ENCODE measurements around the gene GPR146. TPM values are rescaled to one million over a fixed set of nuclear protein-coding genes. Genes with fewer than 3 reads are reported as not detected.

GPR146 gene
- total RNA-seq, 4 donors from 2014 or later = 8.7 to 49.4 (median 32.7) TPM

DNA sequence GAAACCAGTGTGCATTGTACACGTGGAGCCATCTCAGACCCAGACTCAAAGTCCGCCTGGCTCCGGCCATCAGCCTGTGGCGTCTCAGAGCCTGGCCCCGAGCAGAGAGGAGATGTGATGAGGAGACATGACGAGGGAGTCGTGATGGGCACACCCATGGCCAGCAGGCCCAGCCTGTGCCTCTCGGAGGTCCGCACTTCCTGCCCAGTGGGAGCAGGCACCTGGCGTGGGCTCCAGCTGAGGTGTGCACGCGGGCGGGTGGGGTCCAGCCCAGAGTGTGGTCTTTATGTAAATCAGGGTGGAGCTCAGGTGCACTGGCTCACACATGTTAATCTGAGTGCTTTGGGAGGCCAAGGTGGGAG is 26.0 kb upstream of the GPR146 start:
- Histone ChIP-seq H3K36me3 (no peaks in the 10 kb centered on the region), H3K27me3 (no peaks in the 10 kb centered on the region), H3K27ac (no peak overlapping the region), H3K4me1 (no peaks in the 10 kb centered on the region), H3K9me3 (no peaks in the 10 kb centered on the region), H3K4me3 (replicated peaks in 1 of 3) (no peak overlapping the region)
- intact Hi-C loops (cut with DNase I) = no loop called here
- WGBS, 2 donors = 92 to 94% methylated on average over 13 of the region's 13 CpGs
- DNase-seq = no peak
- TF ChIP-seq POLR2A (IDR thresholded peaks at IDR 0.05) = no peak
- TF ChIP-seq, protein P1, sequence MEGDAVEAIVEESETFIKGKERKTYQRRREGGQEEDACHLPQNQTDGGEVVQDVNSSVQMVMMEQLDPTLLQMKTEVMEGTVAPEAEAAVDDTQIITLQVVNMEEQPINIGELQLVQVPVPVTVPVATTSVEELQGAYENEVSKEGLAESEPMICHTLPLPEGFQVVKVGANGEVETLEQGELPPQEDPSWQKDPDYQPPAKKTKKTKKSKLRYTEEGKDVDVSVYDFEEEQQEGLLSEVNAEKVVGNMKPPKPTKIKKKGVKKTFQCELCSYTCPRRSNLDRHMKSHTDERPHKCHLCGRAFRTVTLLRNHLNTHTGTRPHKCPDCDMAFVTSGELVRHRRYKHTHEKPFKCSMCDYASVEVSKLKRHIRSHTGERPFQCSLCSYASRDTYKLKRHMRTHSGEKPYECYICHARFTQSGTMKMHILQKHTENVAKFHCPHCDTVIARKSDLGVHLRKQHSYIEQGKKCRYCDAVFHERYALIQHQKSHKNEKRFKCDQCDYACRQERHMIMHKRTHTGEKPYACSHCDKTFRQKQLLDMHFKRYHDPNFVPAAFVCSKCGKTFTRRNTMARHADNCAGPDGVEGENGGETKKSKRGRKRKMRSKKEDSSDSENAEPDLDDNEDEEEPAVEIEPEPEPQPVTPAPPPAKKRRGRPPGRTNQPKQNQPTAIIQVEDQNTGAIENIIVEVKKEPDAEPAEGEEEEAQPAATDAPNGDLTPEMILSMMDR (IDR thresholded peaks at IDR 0.05) = no peak

- H3K9me3 ChIP-seq = no peaks in the 10 kb centered on the region
- no peaks in the 10 kb centered on the region for H3K27me3 ChIP-seq
- DNase-seq = no peak
- H3K36me3 ChIP-seq = no peaks in the 10 kb centered on the region
- H3K4me3 ChIP-seq (replicated peaks in 1 of 3) = no peak overlapping the region
- WGBS, 2 donors = 92 to 94% methylated on average over 4 to 14 of the region's 14 CpGs
- H3K4me1 ChIP-seq = no peaks in the 10 kb centered on the region
- no peak overlapping the region for H3K27ac ChIP-seq
- intact Hi-C loops (cut with DNase I) = no loop called here
- TF ChIP-seq, protein P1 (IDR thresholded peaks at IDR 0.05) = no peak
- TF ChIP-seq POLR2A (IDR thresholded peaks at IDR 0.05) = no peak
These were observed 25.0 kb upstream of the GPR146 start for GRCh38 chr7:1019255-1019785.

- Histone ChIP-seq H3K9me3 (no peaks in the 10 kb centered on the region), H3K27ac (no peak overlapping the region), H3K27me3 (no peaks in the 10 kb centered on the region), H3K4me1 (no peaks in the 10 kb centered on the region), H3K36me3 (no peaks in the 10 kb centered on the region), H3K4me3 (replicated peaks in 1 of 3) (no peak overlapping the region)
- TF ChIP-seq, protein P1 (IDR thresholded peaks at IDR 0.05) = no peak
- TF ChIP-seq POLR2A (IDR thresholded peaks at IDR 0.05) = no peak
- 95 to 98% methylated on average over 30 to 35 of the region's 42 CpGs for WGBS, 2 donors
- DNase-seq = no peak
- intact Hi-C loops (cut with DNase I) = no loop called here
These were observed 24.3 kb upstream of the GPR146 start for GRCh38 chr7:1019789-1020610.

DNA sequence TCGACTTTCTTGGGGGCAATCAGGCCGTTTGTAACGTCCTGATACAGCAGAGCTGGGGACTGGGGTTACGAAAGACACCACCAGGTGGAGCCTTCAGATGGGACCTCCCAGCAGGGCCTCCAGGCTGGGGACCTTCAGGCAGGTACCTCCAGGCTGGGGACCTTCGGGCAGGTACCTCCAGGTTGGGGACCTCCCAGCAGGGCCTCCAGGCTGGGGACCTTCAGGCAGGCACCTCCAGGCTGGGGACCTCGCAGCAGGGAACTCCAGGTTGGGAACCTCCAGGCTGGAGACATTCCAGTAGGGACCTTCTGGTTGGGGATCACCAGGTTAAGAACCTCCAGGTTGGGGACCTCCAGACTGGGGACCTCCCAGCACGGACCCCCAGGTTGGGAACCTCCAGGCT is 23.5 kb upstream of the GPR146 start:
- H3K4me3 ChIP-seq (replicated peaks in 1 of 3) = no peak overlapping the region
- no peaks in the 10 kb centered on the region for H3K36me3 ChIP-seq
- intact Hi-C loops (cut with DNase I) = no loop called here
- no peaks in the 10 kb centered on the region for H3K27me3 ChIP-seq
- H3K27ac ChIP-seq = no peak overlapping the region
- no peaks in the 10 kb centered on the region for H3K4me1 ChIP-seq
- no peak for DNase-seq
- H3K9me3 ChIP-seq = no peaks in the 10 kb centered on the region
- WGBS, 2 donors = 87 to 94% methylated on average over 5 to 7 of the region's 7 CpGs
- no peak for TF ChIP-seq POLR2A (IDR thresholded peaks at IDR 0.05)

DNA sequence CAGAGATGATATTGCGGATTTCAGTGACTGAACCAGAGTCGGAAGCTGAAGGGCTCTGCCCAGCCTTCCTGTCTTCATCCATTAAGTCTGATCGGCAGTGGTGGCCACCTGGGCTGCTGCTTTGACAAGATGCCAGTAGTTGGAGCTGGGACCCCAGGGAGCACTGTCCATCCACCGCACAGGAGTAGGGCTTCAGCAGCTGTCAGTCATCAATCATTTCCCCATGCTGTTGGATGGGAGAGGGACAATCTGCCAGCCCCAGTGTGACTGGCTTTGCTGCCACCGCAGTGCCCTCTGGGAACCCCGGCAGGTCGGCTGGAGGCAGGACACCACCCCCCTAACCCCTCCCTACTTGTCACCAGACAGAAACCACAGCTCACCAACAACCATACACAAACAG is 23.0 kb upstream of the GPR146 start:
- H3K27ac ChIP-seq = no peak overlapping the region
- 94 to 98% methylated on average over 4 of the region's 7 CpGs for WGBS, 2 donors
- H3K4me3 ChIP-seq (replicated peaks in 1 of 3) = no peak overlapping the region
- no peak for TF ChIP-seq POLR2A (IDR thresholded peaks at IDR 0.05)
- TF ChIP-seq, protein P1 (IDR thresholded peaks at IDR 0.05) = no peak
- H3K4me1 ChIP-seq = no peaks in the 10 kb centered on the region
- H3K9me3 ChIP-seq = no peaks in the 10 kb centered on the region
- DNase-seq = no peak
- H3K27me3 ChIP-seq = no peaks in the 10 kb centered on the region
- peaks cover 0 to 3% of the 10 kb centered on the region in 2 donors for H3K36me3 ChIP-seq
- intact Hi-C loops (cut with DNase I) = no loop called here

Data from thyroid gland (tissue), 4 donors.